Myocyte (in vitro differentiated cells): Measurements from ENCODE around the gene CNIH1. TPM values are rescaled to one million over a fixed set of nuclear protein-coding genes. Genes with fewer than 3 reads are reported as not detected.
"Not testable (repeated sequence)": the region's sequence is repeated elsewhere in the genome, so short reads cannot be mapped to it uniquely, and the experiment has no call there.

Source experiments
- DNase-seq: peaks from one replicate; pipeline ENCODE4 v3.0.0-alpha.2; 2012; ENCODE audit warnings: low read depth
- total RNA-seq: library from RNA; depleted of rRNA; stranded (reverse); fragments of >200 nt; gene quantifications from 2 replicates; pipeline ENCODE4 v1.2.3, GENCODE V29; 2014

The CNIH1 gene
- total RNA-seq, 1 donor from 2014 or later = 280 TPM

- DNase-seq = no peak
Measured at GRCh38 chr14:54385556-54385955, 55.6 kb downstream of the CNIH1 start.

GRCh38 chr14:54383835-54384234 is 57.3 kb downstream of the CNIH1 start:
- DNase-seq = no peak

GRCh38 chr14:54381821-54382220 is 59.4 kb downstream of the CNIH1 start:
- DNase-seq = no peak

DNA sequence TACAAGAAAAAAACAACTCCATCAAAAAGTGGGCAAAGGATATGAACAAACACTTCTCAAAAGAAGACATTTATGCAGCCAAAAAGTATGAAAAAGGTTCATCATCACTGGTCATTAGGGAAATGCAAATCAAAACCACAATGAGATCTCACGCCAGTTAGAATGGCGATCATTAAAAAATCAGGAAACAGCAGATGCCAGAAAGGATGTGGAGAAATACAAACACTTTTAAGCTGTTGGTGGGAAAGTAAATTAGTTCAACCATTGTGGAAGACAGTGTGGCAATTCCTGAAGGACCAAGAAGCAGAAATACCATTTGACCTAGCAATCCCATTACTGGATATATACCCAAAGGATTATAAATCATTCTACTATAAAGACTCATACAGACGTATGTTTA is 60.6 kb downstream of the CNIH1 start:
- DNase-seq = not testable (repeated sequence)

DNA sequence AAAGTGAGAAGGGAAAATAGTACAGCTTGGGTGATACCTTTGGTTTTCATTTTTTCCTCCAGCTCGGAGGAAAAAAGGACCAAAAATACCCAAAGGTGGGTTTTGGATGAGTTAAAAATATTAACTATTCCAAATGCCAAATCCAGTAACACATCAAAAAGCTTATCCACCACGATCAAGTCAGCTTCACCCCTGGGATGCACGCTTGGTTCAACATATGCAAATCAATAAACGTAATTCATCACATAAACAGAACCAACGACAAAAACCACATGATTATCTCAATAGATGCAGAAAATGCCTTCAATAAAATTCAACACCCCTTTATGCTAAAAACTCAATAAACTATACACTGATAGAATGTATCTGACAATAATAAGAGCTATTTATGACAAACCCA is 62.3 kb downstream of the CNIH1 start:
- not testable (repeated sequence) for DNase-seq

GRCh38 chr14:54377501-54377900 is 63.7 kb downstream of the CNIH1 start:
- no peak for DNase-seq

DNA sequence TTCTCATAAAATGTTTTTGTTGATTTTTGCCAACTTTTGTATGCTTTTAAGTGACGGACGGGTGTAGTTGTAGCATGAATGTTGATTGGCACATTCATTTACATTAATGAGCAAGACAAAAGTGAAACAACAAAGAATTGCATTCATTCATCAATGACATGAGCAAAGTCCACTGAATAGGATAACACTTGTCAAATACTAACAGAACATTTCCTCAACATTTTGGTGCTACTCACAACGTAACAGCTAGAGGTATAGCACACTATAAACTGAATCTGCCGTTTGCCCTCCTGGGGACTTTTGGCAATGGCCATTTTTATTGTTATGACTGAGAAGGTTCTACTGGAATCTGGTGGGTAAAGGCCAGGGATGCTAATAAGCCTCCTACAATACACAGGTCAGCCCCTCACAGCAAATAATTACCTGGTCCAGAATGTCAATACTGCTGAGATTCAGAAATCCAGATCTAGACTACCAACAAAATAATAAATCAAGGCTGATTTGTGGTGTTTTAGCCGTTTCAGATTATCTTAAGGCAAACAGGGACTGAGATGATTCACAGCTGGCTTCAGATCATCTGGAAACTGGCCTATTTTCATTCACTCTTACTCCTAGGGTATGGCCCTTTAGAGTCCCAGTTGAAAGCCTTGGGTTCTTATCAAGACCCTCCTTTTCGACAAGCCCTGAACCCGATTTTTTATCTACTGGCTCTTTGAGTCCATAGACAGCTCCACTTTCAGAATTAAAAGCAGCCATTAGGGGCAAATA is 66.9 kb downstream of the CNIH1 start:
- no peak for DNase-seq

Other genes starting within 250 kb of the CNIH1 start
- gene CDKN3, start 44.4 kb downstream of the CNIH1 start, total RNA-seq = 3.5 and 5.0 TPM in 2 replicates
- gene GMFB, start 47.6 kb upstream of the CNIH1 start, total RNA-seq = 81.7 and 108 TPM in 2 replicates
- gene CGRRF1, start 68.5 kb upstream of the CNIH1 start, total RNA-seq = 13.7 and 20.8 TPM in 2 replicates
- gene SAMD4A, start 125.8 kb upstream of the CNIH1 start, total RNA-seq = 41.3 and 83.2 TPM in 2 replicates